ENCODE results near the gene C19orf25. TPM values are rescaled to one million over a fixed set of nuclear protein-coding genes. Genes with fewer than 3 reads are reported as not detected.
A peak's percentile ranks its signal among the peaks of the same experiment; 100 is the strongest.

The C19orf25 gene
- total RNA-seq, 4 donors from 2014 or later: 21.6 to 43.6 (median 29.8) TPM

- Histone ChIP-seq H3K4me1 (peaks cover 16 to 56% (median 43%) of the 10 kb centered on the region in 4 donors), H3K27me3 (peaks cover 0 to 75% (median 15%) of the 10 kb centered on the region in 4 donors), H3K36me3 (peaks cover 0 to 7% (median 3%) of the 10 kb centered on the region in 4 donors), H3K27ac (replicated peaks in 1 of 4) (peak overlapping the region in 2 of 4 donors; percentile 40 to 58), H3K4me3 (no peak overlapping the region), H3K9me3 (peaks cover 0 to 4% (median 0%) of the 10 kb centered on the region in 4 donors)
- TF ChIP-seq POLR2AphosphoS5 (IDR thresholded peaks at IDR 0.05) (no peak), POLR2A (IDR thresholded peaks at IDR 0.05; ENCODE audit: low read depth) (no peak), EP300 (IDR thresholded peaks at IDR 0.05) (no peak), CTCF (IDR thresholded peaks at IDR 0.05) (no peak)
- intact Hi-C loops (cut with DNase I): loop anchor here (10.0 kb wide), 1 partner anchor 65 kb away; no protein-coding TSS in a partner anchor
- 51% methylated on average over 11 of the region's 11 CpGs for WGBS
- DNase-seq (ENCODE audit: extremely low spot score): no peak
Measured at GRCh38 chr19:1509602-1510441, 30.8 kb upstream of the C19orf25 start.

- peak overlapping the region; percentile 49 to 60 (median 50) for H3K4me3 ChIP-seq
- H3K36me3 ChIP-seq: peaks cover 0 to 7% (median 3%) of the 10 kb centered on the region in 4 donors
- peaks cover 15 to 56% (median 42%) of the 10 kb centered on the region in 4 donors for H3K4me1 ChIP-seq
- peaks cover 3 to 76% (median 19%) of the 10 kb centered on the region in 4 donors for H3K27me3 ChIP-seq
- TF ChIP-seq POLR2AphosphoS5 (IDR thresholded peaks at IDR 0.05): no peak
- H3K9me3 ChIP-seq: peaks cover 0 to 4% (median 0%) of the 10 kb centered on the region in 4 donors
- WGBS: 18% methylated on average over 10 of the region's 12 CpGs
- no peak for DNase-seq (ENCODE audit: extremely low spot score)
- intact Hi-C loops (cut with DNase I): no loop called here
- peak overlapping the region; percentile 78 to 88 (median 82) for H3K27ac ChIP-seq (replicated peaks in 1 of 4)
Measured at GRCh38 chr19:1508507-1508856, 29.5 kb upstream of the C19orf25 start.

GRCh38 chr19:1507763-1508506 lies 28.9 kb upstream of the C19orf25 start:
- DNase-seq (ENCODE audit: extremely low spot score): peak; percentile 98
- peak overlapping the region; percentile 78 to 88 (median 82) for H3K27ac ChIP-seq (replicated peaks in 1 of 4)
- WGBS: 2% methylated on average over 22 of the region's 46 CpGs
- peak overlapping the region; percentile 49 to 60 (median 50) for H3K4me3 ChIP-seq
- intact Hi-C loops (cut with DNase I): no loop called here
- TF ChIP-seq CTCF (IDR thresholded peaks at IDR 0.05) (peak in 1 of 3 experiments; percentile 17), EP300 (IDR thresholded peaks at IDR 0.05) (no peak), POLR2AphosphoS5 (IDR thresholded peaks at IDR 0.05) (peak; percentile 68 to 80), POLR2A (IDR thresholded peaks at IDR 0.05; ENCODE audit: low read depth) (no peak)
- H3K9me3 ChIP-seq: peaks cover 0 to 4% (median 0%) of the 10 kb centered on the region in 4 donors
- H3K36me3 ChIP-seq: peaks cover 0 to 7% (median 3%) of the 10 kb centered on the region in 4 donors
- H3K27me3 ChIP-seq: peaks cover 4 to 76% (median 21%) of the 10 kb centered on the region in 4 donors
- peaks cover 18 to 56% (median 42%) of the 10 kb centered on the region in 4 donors for H3K4me1 ChIP-seq

GRCh38 chr19:1507192-1507660 lies 28.2 kb upstream of the C19orf25 start:
- Histone ChIP-seq H3K36me3 (peaks cover 0 to 7% (median 3%) of the 10 kb centered on the region in 4 donors), H3K27me3 (peaks cover 4 to 76% (median 24%) of the 10 kb centered on the region in 4 donors), H3K4me1 (peaks cover 18 to 51% (median 36%) of the 10 kb centered on the region in 4 donors), H3K4me3 (peak overlapping the region; percentile 49 to 60 (median 50)), H3K9me3 (peaks cover 0 to 4% (median 0%) of the 10 kb centered on the region in 4 donors), H3K27ac (replicated peaks in 1 of 4) (peak overlapping the region; percentile 78 to 88 (median 82))
- WGBS: 60% methylated on average over 16 of the region's 23 CpGs
- no peak for DNase-seq (ENCODE audit: extremely low spot score)
- intact Hi-C loops (cut with DNase I): no loop called here
- TF ChIP-seq CTCF (IDR thresholded peaks at IDR 0.05) (no peak), POLR2AphosphoS5 (IDR thresholded peaks at IDR 0.05) (no peak)

All from esophagus muscularis mucosa (tissue), 4 donors.